Measurements from ENCODE around the gene FCHSD2. TPM values are rescaled to one million over a fixed set of nuclear protein-coding genes. Genes with fewer than 3 reads are reported as not detected.

FCHSD2 gene
- total RNA-seq, 4 donors from 2014 or later, result 17.0 to 40.0 (median 27.0) TPM

DNA sequence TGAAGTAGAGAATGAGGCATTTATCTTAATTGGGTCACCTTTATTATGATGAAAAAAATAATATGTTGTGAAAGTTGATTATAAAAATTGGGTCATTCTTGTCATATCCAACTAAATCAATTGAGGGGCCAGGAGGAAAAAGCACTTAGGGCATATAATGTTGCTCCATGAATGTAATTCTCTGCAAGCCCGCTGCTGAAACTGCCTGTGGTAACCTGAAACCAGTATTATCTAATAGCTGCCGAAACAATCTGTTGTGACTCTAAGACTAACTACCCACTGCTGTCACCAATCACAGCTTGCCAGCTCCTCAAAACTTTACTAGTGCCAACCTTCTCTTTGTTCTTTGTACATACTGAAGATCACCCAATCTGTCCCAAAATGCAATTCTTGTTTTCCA, 212.1 kb downstream of the FCHSD2 start:
- no peak for ATAC-seq
- TF ChIP-seq POLR2A (IDR thresholded peaks at IDR 0.05), result no peak
- TF ChIP-seq CTCF (IDR thresholded peaks at IDR 0.05), result no peak
- no peak for TF ChIP-seq EP300 (IDR thresholded peaks at IDR 0.05)
- TF ChIP-seq POLR2AphosphoS5 (IDR thresholded peaks at IDR 0.05), result no peak
- peaks cover 0 to 7% (median 0%) of the 10 kb centered on the region in 3 donors for H3K4me1 ChIP-seq
- 88 to 95% methylated on average over 2 of the region's 2 CpGs for WGBS, 2 donors (ENCODE audit: low coverage in 1 of 2)
- H3K9me3 ChIP-seq, result no peaks in the 10 kb centered on the region
- no peak overlapping the region for H3K27ac ChIP-seq
- no peak overlapping the region for H3K4me3 ChIP-seq
- H3K27me3 ChIP-seq, result no peaks in the 10 kb centered on the region
- no peaks in the 10 kb centered on the region for H3K36me3 ChIP-seq

- WGBS, 2 donors (ENCODE audit: low coverage in 1 of 2), result 80 to 88% methylated on average over 1 of the region's 1 CpG
- no peaks in the 10 kb centered on the region for H3K36me3 ChIP-seq
- H3K27ac ChIP-seq, result no peak overlapping the region
- no peaks in the 10 kb centered on the region for H3K27me3 ChIP-seq
- no peak for TF ChIP-seq CTCF (IDR thresholded peaks at IDR 0.05)
- no peak for TF ChIP-seq EP300 (IDR thresholded peaks at IDR 0.05)
- TF ChIP-seq POLR2A (IDR thresholded peaks at IDR 0.05), result no peak
- no peak for TF ChIP-seq POLR2AphosphoS5 (IDR thresholded peaks at IDR 0.05)
- H3K4me3 ChIP-seq, result no peak overlapping the region
- H3K4me1 ChIP-seq, result peaks cover 0 to 10% (median 0%) of the 10 kb centered on the region in 3 donors
- ATAC-seq, result no peak
- H3K9me3 ChIP-seq, result no peaks in the 10 kb centered on the region
These were observed 212.9 kb downstream of the FCHSD2 start for GRCh38 chr11:72929256-72929655.

DNA sequence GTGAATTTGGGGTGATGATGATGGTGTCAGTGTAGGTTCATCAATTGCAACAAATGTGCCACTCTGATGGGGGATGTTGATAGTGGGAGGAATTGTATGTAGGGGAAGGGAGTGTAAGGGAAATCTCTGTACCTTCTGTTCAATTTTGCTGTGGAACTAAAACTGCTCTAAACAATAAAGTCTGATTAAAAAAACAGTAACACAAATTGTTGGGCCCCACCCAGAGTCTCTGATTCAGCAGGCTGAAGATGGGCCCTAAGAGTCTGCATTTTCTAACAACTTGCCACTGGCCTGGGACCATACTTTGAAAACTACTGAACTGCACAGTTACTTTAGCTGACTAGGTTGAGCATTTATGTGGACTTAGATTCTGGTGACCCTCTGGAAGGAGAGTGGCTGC, 214.7 kb downstream of the FCHSD2 start:
- H3K27ac ChIP-seq, result no peak overlapping the region
- H3K4me1 ChIP-seq, result peaks cover 0 to 10% (median 0%) of the 10 kb centered on the region in 3 donors
- H3K27me3 ChIP-seq, result no peaks in the 10 kb centered on the region
- no peaks in the 10 kb centered on the region for H3K9me3 ChIP-seq
- H3K36me3 ChIP-seq, result no peaks in the 10 kb centered on the region
- no peak for TF ChIP-seq POLR2AphosphoS5 (IDR thresholded peaks at IDR 0.05)
- no peak for TF ChIP-seq POLR2A (IDR thresholded peaks at IDR 0.05)
- TF ChIP-seq CTCF (IDR thresholded peaks at IDR 0.05), result no peak
- TF ChIP-seq EP300 (IDR thresholded peaks at IDR 0.05), result no peak
- H3K4me3 ChIP-seq, result no peak overlapping the region
- no peak for ATAC-seq

DNA sequence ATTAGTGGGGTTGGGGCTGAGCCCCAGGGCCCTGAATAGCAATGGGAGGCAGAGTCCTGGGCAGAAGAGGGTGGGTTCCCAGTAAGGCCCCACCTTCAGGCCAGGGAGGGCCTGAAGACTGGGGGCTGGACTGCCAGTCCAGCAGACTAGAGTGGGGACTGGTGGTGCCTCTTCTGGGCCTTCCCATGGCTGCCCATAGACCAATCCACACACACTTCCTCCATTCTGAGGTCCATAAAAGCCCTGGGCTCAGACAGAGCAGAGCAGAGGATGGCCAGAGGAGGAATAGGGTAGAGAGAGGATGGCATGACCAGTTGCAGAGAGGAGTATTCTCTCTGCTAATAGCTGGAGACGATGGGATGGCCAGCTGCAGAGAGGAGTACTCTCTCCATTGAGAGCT, 216.0 kb downstream of the FCHSD2 start:
- Histone ChIP-seq H3K9me3 (no peaks in the 10 kb centered on the region), H3K36me3 (peaks cover 0 to 5% of the 10 kb centered on the region in 2 donors), H3K4me1 (peaks cover 0 to 14% (median 0%) of the 10 kb centered on the region in 3 donors), H3K4me3 (no peak overlapping the region), H3K27ac (no peak overlapping the region), H3K27me3 (no peaks in the 10 kb centered on the region)
- TF ChIP-seq POLR2AphosphoS5 (IDR thresholded peaks at IDR 0.05) (no peak), POLR2A (IDR thresholded peaks at IDR 0.05) (no peak), EP300 (IDR thresholded peaks at IDR 0.05) (no peak), CTCF (IDR thresholded peaks at IDR 0.05) (no peak)
- no peak for ATAC-seq
- 100% methylated on average over 1 of the region's 1 CpG; no CpG with 5 or more reads in 1 of the 2 donors for WGBS, 2 donors (ENCODE audit: low coverage in 1 of 2)

DNA sequence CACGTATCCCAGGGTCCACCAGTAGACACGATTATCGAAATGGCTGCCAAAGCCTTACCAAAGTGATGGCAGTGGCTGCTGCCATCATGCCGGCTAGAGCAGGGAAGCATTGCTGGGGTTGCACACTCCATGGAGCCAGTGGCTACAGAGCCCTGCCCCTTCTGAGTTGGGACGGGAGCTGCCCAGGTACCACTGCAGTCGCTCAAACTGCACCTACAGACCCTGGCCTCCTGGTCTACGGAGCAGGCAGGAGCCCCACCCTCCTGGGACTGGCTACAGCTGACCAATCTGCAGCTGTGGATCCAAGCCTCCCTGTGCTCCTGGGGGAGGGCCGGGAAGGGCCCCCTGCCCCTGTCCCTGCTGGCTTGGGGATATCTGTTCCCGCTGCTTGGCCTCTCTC, 216.5 kb downstream of the FCHSD2 start:
- Histone ChIP-seq H3K4me3 (no peak overlapping the region), H3K27me3 (no peaks in the 10 kb centered on the region), H3K9me3 (no peaks in the 10 kb centered on the region), H3K27ac (no peak overlapping the region), H3K36me3 (peaks cover 0 to 8% of the 10 kb centered on the region in 2 donors), H3K4me1 (peaks cover 0 to 14% (median 0%) of the 10 kb centered on the region in 3 donors)
- WGBS, 2 donors (ENCODE audit: low coverage in 1 of 2), result 93% methylated on average over 3 to 5 of the region's 9 CpGs
- ATAC-seq, result no peak
- no peak for TF ChIP-seq CTCF (IDR thresholded peaks at IDR 0.05)
- no peak for TF ChIP-seq EP300 (IDR thresholded peaks at IDR 0.05)
- TF ChIP-seq POLR2AphosphoS5 (IDR thresholded peaks at IDR 0.05), result no peak
- TF ChIP-seq POLR2A (IDR thresholded peaks at IDR 0.05), result no peak

Data from gastroesophageal sphincter (tissue), 4 donors.